Ovary (tissue), 9 donors: ENCODE results near the gene DYRK2. TPM values are rescaled to one million over a fixed set of nuclear protein-coding genes. Genes with fewer than 3 reads are reported as not detected.
"Not testable (repeated sequence)": the region's sequence is repeated elsewhere in the genome, so short reads cannot be mapped to it uniquely, and the experiment has no call there.

Experiments used
- DNase-seq, 5 donors: peaks; one replicate each; pipeline ENCODE4 v3.0.0-alpha.2; 2019 to 2020
- H3K27ac ChIP-seq, 2 donors: fragments of 200-600 bp; one replicate each; pipeline versions ENCODE4 v1.5.1 to v1.8.0; 2019 to 2022
- H3K27me3 ChIP-seq: fragments of 200-600 bp; one replicate; pipeline ENCODE4 v1.8.0; 2022
- H3K36me3 ChIP-seq: fragments of 200-600 bp; sonication (generic); one replicate; pipeline ENCODE4 v1.5.1; 2019
- H3K4me1 ChIP-seq: one replicate; pipeline ENCODE4 v1.8.1; 2013; ENCODE audit warnings: mild to moderate bottlenecking, moderate library complexity; ENCODE audit not compliant: insufficient read depth
- H3K4me3 ChIP-seq: fragments of 200-600 bp; sonication (generic); one replicate; pipeline ENCODE4 v1.5.1; 2017
- H3K9me3 ChIP-seq, 2 donors: fragments of 200-600 bp in 1 of 2; sonication (generic) in 1 of 2; one replicate each; pipeline versions ENCODE4 v1.5.1 to v1.8.1; 2013 to 2019; ENCODE audit warnings: mild to moderate bottlenecking in 1 of 2, moderate library complexity in 1 of 2
- CTCF ChIP-seq, 3 donors: fragments of 450-650 bp in 2 of 3; fragments of 200-600 bp in 1 of 3; IDR thresholded peaks; one replicate each; pipeline versions ENCODE4 v1.5.1 to v1.8.0; 2016 to 2022; ENCODE audit warnings: antibody characterized with exemption in 3 of 3, mild to moderate bottlenecking in 1 of 3
- EP300 ChIP-seq: sonication (generic); formaldehyde crosslinking; IDR thresholded peaks from one replicate; pipeline ENCODE4 v1.6.1; 2017; ENCODE audit warnings: antibody characterized with exemption
- POLR2A ChIP-seq: fragments of 450-650 bp; IDR thresholded peaks from one replicate; pipeline ENCODE4 v1.6.1; 2017; ENCODE audit warnings: antibody characterized with exemption, mild to moderate bottlenecking, moderate library complexity
- WGBS, 3 donors: extraction: QIAGEN DNeasy Blood & Tissue Kit in 1 of 3; methylation state at CpG; one replicate each; pipeline versions ENCODE4 v1.1.5 to v1.1.7; 2013 to 2017; 5-methylcytosine and 5-hydroxymethylcytosine counted together
- intact Hi-C, 4 donors: fragments of 100-400 bp; cut with DNase I; formaldehyde crosslinking; loops; one replicate each; pipeline versions ENCODE4 v1.11.0 to v1.15.1; 2022 to 2023
- polyA plus RNA-seq, 2 donors: library from polyadenylated mRNA; stranded (reverse); fragments of 200-250 nt in 1 of 2; fragments of 350-450 nt in 1 of 2; fragmentation: Illumina TruSeq in 1 of 2; extraction: RNeasy Lipid Tissue Mini Kit (QIAGEN cat#74804) in 1 of 2; gene quantifications; one replicate each; pipeline ENCODE4 v1.2.3, GENCODE V29; 2013 to 2014
- total RNA-seq, 7 donors: library from RNA; depleted of rRNA in 2 of 7; stranded (reverse); fragments of >200 nt in 2 of 7; fragmentation: NEBNext Ultra II Directional in 3 of 7; extraction: Animal tissue kit (Norgen Biotek cat#: 25700) in 3 of 7; gene quantifications; one replicate each; pipeline versions ENCODE4 v1.1.0 to v1.2.4, GENCODE V29; 2016 to 2023
- donor health status: DM: no; HTN: no; CAD: no; lungs with moderate emphysema.
- donor health status: DM: no; HTN: no; CAD: no.
- donor health status: Bipolar disorder and iron deficiency.
- donor health status: DM: yes; HTN: yes; CAD: no.
- donor health status: DM: no; HTN: no; CAD: no.
- donor health status: DM: yes; HTN: yes; CAD: no.

The DYRK2 gene
- total and polyA plus RNA-seq, 9 donors = 7.4 to 23.6 (median 17.7) TPM

- TF ChIP-seq EP300 (no peak), POLR2A (no peak), CTCF (IDR thresholded peaks at IDR 0.05) (no peak)
- no peaks in the 10 kb centered on the region for H3K27me3 ChIP-seq
- intact Hi-C loops = no loop called here
- DNase-seq = no peak
- no peaks in the 10 kb centered on the region for H3K9me3 ChIP-seq
- H3K4me1 ChIP-seq = peaks cover 9% of the 10 kb centered on the region
- H3K36me3 ChIP-seq = no peaks in the 10 kb centered on the region
- H3K27ac ChIP-seq = no peak overlapping the region
- WGBS, 3 donors = 85 to 90% (median 85%) methylated on average over 4 of the region's 4 CpGs
- H3K4me3 ChIP-seq = no peak overlapping the region
Measured at GRCh38 chr12:67669934-67670631, 21.5 kb downstream of the DYRK2 start.

- Histone ChIP-seq H3K4me3 (no peak overlapping the region), H3K9me3 (no peaks in the 10 kb centered on the region), H3K27me3 (no peaks in the 10 kb centered on the region), H3K27ac (no peak overlapping the region), H3K36me3 (no peaks in the 10 kb centered on the region), H3K4me1 (peaks cover 9% of the 10 kb centered on the region)
- TF ChIP-seq EP300 = no peak
- TF ChIP-seq POLR2A = no peak
- TF ChIP-seq CTCF (IDR thresholded peaks at IDR 0.05) = no peak
- intact Hi-C loops = no loop called here
- DNase-seq = no peak
- 49 to 60% (median 60%) methylated on average over 2 of the region's 2 CpGs for WGBS, 3 donors
Measured at GRCh38 chr12:67671419-67671818, 22.9 kb downstream of the DYRK2 start.

GRCh38 chr12:67671892-67672291, 23.3 kb downstream of the DYRK2 start:
- Histone ChIP-seq H3K27me3 (no peaks in the 10 kb centered on the region), H3K9me3 (no peaks in the 10 kb centered on the region), H3K27ac (no peak overlapping the region), H3K36me3 (no peaks in the 10 kb centered on the region), H3K4me3 (no peak overlapping the region), H3K4me1 (peaks cover 9% of the 10 kb centered on the region)
- intact Hi-C loops = no loop called here
- DNase-seq = no peak
- no peak for TF ChIP-seq EP300
- TF ChIP-seq POLR2A = no peak
- no peak for TF ChIP-seq CTCF (IDR thresholded peaks at IDR 0.05)
- 76 to 84% (median 83%) methylated on average over 3 of the region's 3 CpGs for WGBS, 3 donors

- H3K9me3 ChIP-seq, H3K36me3 ChIP-seq, DNase-seq, H3K4me3 ChIP-seq, intact Hi-C loops, H3K27ac ChIP-seq, H3K4me1 ChIP-seq, H3K27me3 ChIP-seq: not testable (repeated sequence)
- WGBS, 3 donors = 83 to 92% (median 90%) methylated on average over 2 of the region's 2 CpGs
Measured at GRCh38 chr12:67672507-67672906, 24.0 kb downstream of the DYRK2 start.

- H3K9me3 ChIP-seq, H3K36me3 ChIP-seq, H3K27me3 ChIP-seq, H3K4me3 ChIP-seq, H3K27ac ChIP-seq, intact Hi-C loops, DNase-seq, H3K4me1 ChIP-seq: not testable (repeated sequence)
- WGBS, 3 donors = 85 to 94% (median 88%) methylated on average over 4 of the region's 4 CpGs
Measured at GRCh38 chr12:67673509-67673908, 25.0 kb downstream of the DYRK2 start.
